Measurements from ENCODE around the gene SMAD1. TPM values are rescaled to one million over a fixed set of nuclear protein-coding genes. Genes with fewer than 3 reads are reported as not detected.

The SMAD1 gene
- total RNA-seq, 1 donor from 2014 or later = 26.8 TPM

- Mint-ChIP-seq H3K4me1 (peaks cover 16% of the 10 kb centered on the region), H3K36me3 (ENCODE audit: low read depth) (no peaks in the 10 kb centered on the region), H3K27ac (ENCODE audit: unreplicated experiment) (no peak overlapping the region), H3K4me3 (no peak overlapping the region), H3K9me3 (no peaks in the 10 kb centered on the region), H3K27me3 (ENCODE audit: low read depth) (no peaks in the 10 kb centered on the region)
- DNase-seq (ENCODE audit: low read depth, low spot score) = no peak
- TF ChIP-seq CTCF (conservative IDR thresholded peaks at IDR 0.05) = no peak
Observed at GRCh38 chr4:145501051-145501660, 19.5 kb downstream of the SMAD1 start.

DNA sequence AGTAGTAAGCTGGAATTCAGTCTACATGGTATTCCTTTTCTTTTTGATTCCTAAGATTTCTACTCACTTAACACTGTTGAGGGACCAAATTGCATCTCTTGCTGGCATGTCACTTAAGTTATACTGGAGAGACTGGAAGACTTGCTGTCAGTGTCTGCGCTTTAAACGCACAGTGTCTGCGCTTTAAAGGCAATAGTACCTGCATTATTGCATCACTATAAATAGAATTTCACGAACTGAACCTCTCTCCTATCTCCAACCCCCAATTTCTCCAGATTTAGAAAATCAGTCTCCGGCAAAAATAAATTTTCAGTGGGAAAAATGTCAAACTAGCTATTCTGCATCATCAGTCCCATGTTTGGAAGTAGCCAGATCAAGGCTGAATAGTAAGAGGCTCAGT is 21.2 kb downstream of the SMAD1 start:
- no peak for TF ChIP-seq CTCF (conservative IDR thresholded peaks at IDR 0.05)
- H3K4me1 Mint-ChIP-seq = peaks cover 24% of the 10 kb centered on the region

DNA sequence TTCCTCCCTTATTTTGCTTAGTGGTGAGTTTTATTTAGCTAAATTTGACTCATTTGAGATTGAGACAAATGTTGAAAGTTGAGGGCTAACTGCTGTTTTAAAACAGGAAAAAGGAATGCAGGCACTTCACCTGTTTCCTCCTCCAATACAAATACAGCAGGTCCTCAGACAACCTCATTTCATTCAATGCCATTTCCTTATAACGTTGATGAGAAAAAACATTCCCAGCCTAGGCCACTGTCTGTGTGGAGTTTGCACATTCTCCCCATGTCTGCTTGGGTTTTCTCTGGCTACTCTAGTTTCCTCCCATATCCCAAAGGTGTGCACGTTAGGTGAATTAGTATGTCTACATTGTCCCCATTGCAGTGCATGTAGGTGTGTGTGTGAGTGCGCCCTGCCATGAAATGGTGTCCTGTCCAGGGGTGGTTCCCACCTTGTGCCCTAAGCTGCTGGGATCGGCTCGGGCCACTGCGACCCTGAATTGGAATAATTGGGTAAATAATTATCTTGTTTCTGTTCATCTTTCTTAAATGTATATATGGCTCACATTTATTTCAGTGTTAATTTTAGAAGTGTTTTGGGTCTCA is 21.9 kb downstream of the SMAD1 start:
- Mint-ChIP-seq H3K4me1 (peaks cover 28% of the 10 kb centered on the region), H3K9me3 (no peaks in the 10 kb centered on the region), H3K27ac (ENCODE audit: unreplicated experiment) (no peak overlapping the region), H3K27me3 (ENCODE audit: low read depth) (no peaks in the 10 kb centered on the region), H3K4me3 (no peak overlapping the region), H3K36me3 (ENCODE audit: low read depth) (no peaks in the 10 kb centered on the region)
- DNase-seq (ENCODE audit: low read depth, low spot score) = no peak
- no peak for TF ChIP-seq CTCF (conservative IDR thresholded peaks at IDR 0.05)

More for the DNA sequence above, 21.2 kb downstream of the SMAD1 start:
- no peak for DNase-seq (ENCODE audit: low read depth, low spot score)
- Mint-ChIP-seq H3K9me3 (no peaks in the 10 kb centered on the region), H3K27ac (ENCODE audit: unreplicated experiment) (no peak overlapping the region), H3K27me3 (ENCODE audit: low read depth) (no peaks in the 10 kb centered on the region), H3K4me3 (no peak overlapping the region), H3K36me3 (ENCODE audit: low read depth) (no peaks in the 10 kb centered on the region)

GRCh38 chr4:145505995-145506394 is 24.3 kb downstream of the SMAD1 start:
- Mint-ChIP-seq H3K27me3 (ENCODE audit: low read depth) (no peaks in the 10 kb centered on the region), H3K9me3 (no peaks in the 10 kb centered on the region), H3K27ac (ENCODE audit: unreplicated experiment) (no peak overlapping the region), H3K4me1 (peaks cover 23% of the 10 kb centered on the region), H3K4me3 (no peak overlapping the region), H3K36me3 (ENCODE audit: low read depth) (no peaks in the 10 kb centered on the region)
- no peak for TF ChIP-seq CTCF (conservative IDR thresholded peaks at IDR 0.05)
- no peak for DNase-seq (ENCODE audit: low read depth, low spot score)

DNA sequence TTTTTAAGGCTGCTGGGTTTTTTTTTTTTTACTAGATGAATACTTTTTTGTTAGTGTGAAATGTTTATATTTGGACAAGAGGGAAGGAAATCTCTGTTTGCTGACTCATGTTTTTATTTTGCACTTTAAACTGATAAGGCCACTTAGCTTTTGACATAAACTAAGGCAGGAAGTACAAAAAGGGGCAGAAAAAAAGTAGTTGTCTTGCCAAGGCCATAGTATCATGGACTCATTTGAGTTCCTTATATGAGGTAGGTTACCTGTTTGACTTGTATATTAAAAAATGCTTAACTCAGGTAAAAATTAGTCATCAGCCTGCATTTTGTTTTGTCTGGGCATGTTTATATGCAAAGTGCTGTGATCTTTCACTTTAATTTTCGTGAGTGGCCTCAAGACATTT is 26.0 kb downstream of the SMAD1 start:
- Mint-ChIP-seq H3K4me1 (peaks cover 14% of the 10 kb centered on the region), H3K27me3 (ENCODE audit: low read depth) (no peaks in the 10 kb centered on the region), H3K9me3 (peaks cover 10% of the 10 kb centered on the region), H3K36me3 (ENCODE audit: low read depth) (peaks cover 10% of the 10 kb centered on the region), H3K4me3 (no peak overlapping the region), H3K27ac (ENCODE audit: unreplicated experiment) (no peak overlapping the region)
- TF ChIP-seq CTCF (conservative IDR thresholded peaks at IDR 0.05) = no peak
- no peak for DNase-seq (ENCODE audit: low read depth, low spot score)

Data from neural crest cell (in vitro differentiated cells).